H1 (cell line): Measurements from ENCODE around the gene TIMM9. TPM values are rescaled to one million over a fixed set of nuclear protein-coding genes. Genes with fewer than 3 reads are reported as not detected.

ENCODE experiments used
- CTCF ChIA-PET: fragments of 300-600 bp; sonication (Branson Sonifier 250); formaldehyde crosslinking; loops from one replicate; lab custom pipeline; 2021; ENCODE audit not compliant: partially characterized antibody; lab: Charles Lee
- POLR2A ChIA-PET: fragments of 300-600 bp; sonication (Branson Sonifier 250); formaldehyde crosslinking; loops from one replicate; lab custom pipeline; 2021; ENCODE audit warnings: inconsistent platforms; ENCODE audit not compliant: partially characterized antibody; lab: Charles Lee
- DNase-seq, 2 experiments: peaks; one replicate each; pipeline versions ENCODE4 v3.0.0 to v3.0.0-alpha.2; 2010 to 2022; ENCODE audit warnings: low spot score in 2 of 2, low read depth in 1 of 2, mixed read lengths in 1 of 2
- FAIRE-seq: peaks from 2 replicates; lab custom pipeline; 2011; peaks lifted over from hg19 to GRCh38; lab: Jason Lieb, UNC
- H2AFZ ChIP-seq: 2 replicates; pipeline ENCODE4 v1.8.1; 2012; ENCODE audit warnings: low read length, inconsistent platforms
- H2AK5ac ChIP-seq: 2 replicates; pipeline ENCODE4 v1.6.1; 2013; ENCODE audit warnings: low read depth, low read length
- H2BK120ac ChIP-seq: replicated peaks from 2 replicates; pipeline ENCODE3; 2013; ENCODE audit warnings: low read depth, low read length, inconsistent platforms
- H2BK12ac ChIP-seq: 2 replicates; pipeline ENCODE4 v1.6.1; 2013; ENCODE audit warnings: low read depth, low read length
- H2BK15ac ChIP-seq: 2 replicates; pipeline ENCODE4 v1.6.1; 2013; ENCODE audit warnings: low read length
- H2BK20ac ChIP-seq: 2 replicates; pipeline ENCODE4 v1.6.1; 2013; ENCODE audit warnings: low read length
- H2BK5ac ChIP-seq: 2 replicates; pipeline ENCODE4 v1.6.1; 2013; ENCODE audit warnings: low read depth, low read length
- H3K14ac ChIP-seq: 2 replicates; pipeline ENCODE4 v1.6.1; 2013; ENCODE audit warnings: inconsistent platforms; ENCODE audit not compliant: insufficient read length
- H3K18ac ChIP-seq: 2 replicates; pipeline ENCODE4 v1.6.1; 2013; ENCODE audit warnings: low read length; ENCODE audit errors: extremely low read depth
- H3K23ac ChIP-seq: 2 replicates; pipeline ENCODE4 v1.6.1; 2013; ENCODE audit warnings: inconsistent platforms; ENCODE audit not compliant: insufficient read length
- H3K23me2 ChIP-seq: 2 replicates; pipeline ENCODE4 v1.6.1; 2013; ENCODE audit warnings: low read depth, low read length
- H3K27ac ChIP-seq: 2 replicates; pipeline ENCODE4 v1.6.1; 2011; ENCODE audit warnings: low read depth, low read length, inconsistent platforms
- H3K27me3 ChIP-seq, 4 experiments: replicated peaks in 1 of 4; 1 replicate in 1 of 4; 2 replicates in 3 of 4; pipeline versions ENCODE4 v1.6.1 to v1.8.1; 2011 to 2013; ENCODE audit warnings: low read length in 3 of 4, mild to moderate bottlenecking in 3 of 4, inconsistent platforms in 2 of 4, mixed read lengths in 2 of 4, moderate library complexity in 1 of 4; ENCODE audit not compliant: control insufficient read depth in 3 of 4, insufficient read depth in 3 of 4; ENCODE audit errors: extremely low read depth in 1 of 4
- H3K36me3 ChIP-seq, 4 experiments: 2 replicates each; pipeline versions ENCODE4 v1.6.1 to v1.8.1; 2011 to 2013; ENCODE audit warnings: mild to moderate bottlenecking in 4 of 4, low read length in 3 of 4, moderate library complexity in 2 of 4, control low read depth in 1 of 4, inconsistent platforms in 1 of 4; ENCODE audit not compliant: insufficient read depth in 4 of 4, control insufficient read depth in 2 of 4
- H3K4ac ChIP-seq: replicated peaks from 2 replicates; pipeline ENCODE3; 2013; ENCODE audit warnings: low read length, low read depth, mixed read lengths, inconsistent platforms; ENCODE audit not compliant: insufficient read length
- H3K4me1 ChIP-seq, 4 experiments: replicated peaks in 1 of 4; 1 replicate in 1 of 4; 2 replicates in 3 of 4; pipeline versions ENCODE4 v1.6.1 to v1.8.1; 2011 to 2013; ENCODE audit warnings: low read length in 3 of 4, inconsistent platforms in 2 of 4, mixed read lengths in 1 of 4; ENCODE audit not compliant: insufficient read depth in 4 of 4, control insufficient read depth in 3 of 4
- H3K4me2 ChIP-seq, 2 experiments: 2 replicates each; pipeline versions ENCODE4 v1.6.1 to v1.8.1; 2011 to 2013; ENCODE audit warnings: low read depth in 2 of 2, low read length in 2 of 2, control low read depth in 1 of 2, inconsistent platforms in 1 of 2, mild to moderate bottlenecking in 1 of 2; ENCODE audit not compliant: insufficient read depth in 1 of 2
- H3K4me3 ChIP-seq, 4 experiments: fragments of 200-600, 300-600 bp in 1 of 4; sonication (generic), shearing (Covaris generic), sonication (Bioruptor Twin) in 1 of 4; 2 replicates each; pipeline versions ENCODE4 v1.5.1 to v1.8.1; 2011 to 2016; ENCODE audit warnings: low read length in 4 of 4, low read depth in 3 of 4, control low read depth in 2 of 4, inconsistent platforms in 2 of 4, mild to moderate bottlenecking in 2 of 4, mixed read lengths in 1 of 4, moderate library complexity in 1 of 4; ENCODE audit not compliant: insufficient read depth in 2 of 4; ENCODE audit errors: extremely low read depth in 1 of 4
- H3K56ac ChIP-seq: replicated peaks from 2 replicates; pipeline ENCODE3; 2013; ENCODE audit warnings: low read depth, mild to moderate bottlenecking, mixed read lengths, low read length, inconsistent platforms; ENCODE audit not compliant: insufficient read length
- H3K79me1 ChIP-seq: 2 replicates; pipeline ENCODE4 v1.6.1; 2013; ENCODE audit warnings: low read depth, low read length, control low read depth
- H3K79me2 ChIP-seq, 2 experiments: 2 replicates each; pipeline versions ENCODE4 v1.6.1 to v1.8.1; 2012 to 2013; ENCODE audit warnings: low read length in 2 of 2, mild to moderate bottlenecking in 2 of 2, inconsistent platforms in 1 of 2; ENCODE audit not compliant: insufficient read depth in 2 of 2, control insufficient read depth in 1 of 2
- H3K9ac ChIP-seq, 4 experiments: replicated peaks in 1 of 4; 1 replicate in 1 of 4; 2 replicates in 3 of 4; pipeline versions ENCODE4 v1.6.1 to v1.8.1; 2011 to 2013; ENCODE audit warnings: low read depth in 3 of 4, low read length in 3 of 4, control low read depth in 2 of 4, mild to moderate bottlenecking in 2 of 4, moderate library complexity in 2 of 4, inconsistent platforms in 1 of 4; ENCODE audit errors: extremely low read depth in 1 of 4
- H3K9me3 ChIP-seq, 2 experiments: 2 replicates each; pipeline versions ENCODE4 v1.6.1 to v1.8.1; 2012 to 2013; ENCODE audit warnings: mild to moderate bottlenecking in 2 of 2, moderate library complexity in 2 of 2, control low read depth in 1 of 2, inconsistent platforms in 1 of 2, low read depth in 1 of 2, low read length in 1 of 2, mixed read lengths in 1 of 2; ENCODE audit not compliant: insufficient read depth in 2 of 2
- H4K20me1 ChIP-seq, 2 experiments: replicated peaks in 1 of 2; 2 replicates each; pipeline versions ENCODE3 to v1.8.1; 2011 to 2013; ENCODE audit warnings: inconsistent platforms in 2 of 2, low read length in 2 of 2, mild to moderate bottlenecking in 1 of 2; ENCODE audit not compliant: insufficient read depth in 2 of 2, control insufficient read depth in 1 of 2
- H4K5ac ChIP-seq: 2 replicates; pipeline ENCODE4 v1.6.1; 2013; ENCODE audit warnings: low read length, low read depth, mixed read lengths, inconsistent platforms; ENCODE audit not compliant: insufficient read length
- H4K8ac ChIP-seq: 2 replicates; pipeline ENCODE4 v1.8.0; 2013; ENCODE audit warnings: mild to moderate bottlenecking, moderate library complexity, low read length, inconsistent platforms; ENCODE audit not compliant: insufficient read depth; ENCODE audit errors: extremely low read depth
- H4K91ac ChIP-seq: replicated peaks from 2 replicates; pipeline ENCODE3; 2013; ENCODE audit warnings: low read length, mixed read lengths, inconsistent platforms; ENCODE audit not compliant: insufficient read length
- BRCA1 ChIP-seq: IDR thresholded peaks from 2 replicates; pipeline ENCODE4 v1.6.1; 2012; ENCODE audit warnings: low read depth, low read length, improper control_type of control experiment
- CBX8 ChIP-seq: fragments of 300-800, 300-1000 bp; sonication (generic); IDR thresholded peaks from 2 replicates; pipeline ENCODE4 v1.7.1; 2016; ENCODE audit warnings: low read depth, low read length, borderline replicate concordance
- CEBPB ChIP-seq: IDR thresholded peaks from 2 replicates; pipeline ENCODE4 v1.6.1; 2012; ENCODE audit warnings: low read depth, low read length
- CHD2 ChIP-seq: IDR thresholded peaks from 2 replicates; pipeline ENCODE4 v1.6.1; 2012; ENCODE audit warnings: low read length, improper control_type of control experiment
- HDAC2 ChIP-seq, 2 experiments: fragments of 300-600 bp in 1 of 2; sonication (generic) in 1 of 2; IDR thresholded peaks; 2 replicates each; pipeline ENCODE4 v1.6.1; 2011 to 2012; ENCODE audit warnings: low read depth in 2 of 2, low read length in 2 of 2, mild to moderate bottlenecking in 2 of 2, moderate library complexity in 2 of 2, borderline replicate concordance in 1 of 2, inconsistent platforms in 1 of 2
- KDM5A ChIP-seq: fragments of 200-600 bp; IDR thresholded peaks from 2 replicates; pipeline ENCODE4 v1.7.1; 2012; ENCODE audit warnings: mild to moderate bottlenecking, low read length, inconsistent platforms, mixed read lengths
- NRF1 ChIP-seq: IDR thresholded peaks from 2 replicates; pipeline ENCODE4 v1.6.1; 2011; ENCODE audit warnings: mild to moderate bottlenecking, low read depth, low read length, improper control_type of control experiment
- SAP30 ChIP-seq: fragments of 300-600 bp; sonication (generic); IDR thresholded peaks from 2 replicates; pipeline ENCODE4 v1.7.1; 2012; ENCODE audit warnings: low read length, moderate library complexity, mild to moderate bottlenecking, inconsistent platforms; ENCODE audit not compliant: insufficient read depth, insufficient replicate concordance
- SIRT6 ChIP-seq: IDR thresholded peaks from one replicate; pipeline ENCODE4 v1.7.1; 2012; ENCODE audit warnings: low read length, inconsistent platforms
- SP4 ChIP-seq: IDR thresholded peaks from 2 replicates; pipeline ENCODE4 v1.6.1; 2012; ENCODE audit warnings: low read length, inconsistent platforms
- TAF1 ChIP-seq: IDR thresholded peaks from 2 replicates; pipeline ENCODE4 v1.6.1; 2011; ENCODE audit warnings: mild to moderate bottlenecking, low read depth, low read length
- TCF12 ChIP-seq: IDR thresholded peaks from 2 replicates; pipeline ENCODE4 v1.6.1; 2011; ENCODE audit warnings: low read depth, mild to moderate bottlenecking, low read length
- USF2 ChIP-seq: IDR thresholded peaks from 2 replicates; pipeline ENCODE4 v1.6.1; 2011; ENCODE audit warnings: low read length, improper control_type of control experiment
- ZNF274 ChIP-seq: IDR thresholded peaks from 2 replicates; pipeline ENCODE4 v1.7.0; 2012; ENCODE audit warnings: low read length, borderline replicate concordance; ENCODE audit errors: extremely low read depth
- WGBS, 2 experiments: shearing (Covaris generic) in 1 of 2; methylation state at CpG; one replicate each; pipeline versions ENCODE4 v1.1.6 to v1.1.7; 2013 to 2015; ENCODE audit warnings: low lambda C conversion rate in 2 of 2, mixed read lengths in 2 of 2, inconsistent platforms in 1 of 2, low coverage in 1 of 2, missing lambda C conversion rate in 1 of 2; ENCODE audit not compliant: insufficient replicate concordance in 2 of 2, insufficient coverage in 1 of 2, insufficient read length in 1 of 2; ENCODE audit errors: extremely low coverage in 1 of 2, missing lambda C conversion rate in 1 of 2; 5-methylcytosine and 5-hydroxymethylcytosine counted together
- polyA plus RNA-seq, 7 experiments: library from polyadenylated mRNA; depleted of rRNA in 3 of 7; stranded (reverse) in 5 of 7; unstranded in 2 of 7; fragments of >200 nt in 5 of 7; fragments of 200-250 nt in 2 of 7; gene quantifications; 1 replicate in 5 of 7; 2 replicates in 1 of 7; 4 replicates in 1 of 7; pipeline versions ENCODE4 v1.2.1 to v1.2.3, GENCODE V29; 2011 to 2013; ENCODE audit warnings: missing spikeins in 2 of 7, mixed read lengths in 2 of 7
- total RNA-seq: library from RNA; stranded (reverse); fragmentation: NEBNext Ultra II Directional; extraction: Animal tissue kit (Norgen Biotek cat#: 25700); gene quantifications from 2 replicates; pipeline ENCODE4 v1.2.1, GENCODE V29; 2021

TIMM9 gene
- total and polyA plus RNA-seq, 2 of the 8 experiments (the other 6 are each of a cell fraction or from before 2014, with no cell fraction given) = 24.0 to 52.2 TPM

- H3K27me3 ChIP-seq = no peaks in the 10 kb centered on the region
- H3K27ac ChIP-seq = no peak overlapping the region
- H2BK5ac ChIP-seq = no peak overlapping the region
- no peaks in the 10 kb centered on the region for H3K9me3 ChIP-seq
- H2AK5ac ChIP-seq = no peak overlapping the region
- DNase-seq (no peak), FAIRE-seq (no peak)
- POLR2A ChIA-PET = interaction anchor here (0.7 to 1.0 kb wide), 2 partner anchors 10 to 34 kb away, joined by 3 read pairs; partner anchors contain the start of gene TOMM20L
- H3K4me1 ChIP-seq = no peaks in the 10 kb centered on the region
- no peak overlapping the region for H3K18ac ChIP-seq
- no peak overlapping the region for H3K23ac ChIP-seq
- CTCF ChIA-PET = interaction anchor here (0.6 to 0.9 kb wide), 2 partner anchors 36 to 52 kb away, joined by 3 to 4 read pairs; no protein-coding TSS in a partner anchor
- H3K9ac ChIP-seq = peak overlapping the region in 1 of 4 experiments; percentile 61; a peak in 1 of 7 replicates
- no peak overlapping the region for H3K14ac ChIP-seq
- H2BK120ac ChIP-seq = no peak overlapping the region
- H4K91ac ChIP-seq = no peak overlapping the region
- H4K8ac ChIP-seq = no peak overlapping the region
- no peaks in the 10 kb centered on the region; the same call in 1 of the 2 replicates for H3K23me2 ChIP-seq
- no peaks in the 10 kb centered on the region; the same call in 1 of the 2 replicates for H3K79me1 ChIP-seq
- WGBS, 2 experiments = 86% methylated on average over 1 of the region's 1 CpG; no CpG with 5 or more reads in 1 of the 2 experiments
- no peaks in the 10 kb centered on the region for H4K20me1 ChIP-seq
- no peak overlapping the region for H2AFZ ChIP-seq
- no peak overlapping the region for H2BK12ac ChIP-seq
- H2BK15ac ChIP-seq = no peak overlapping the region
- H2BK20ac ChIP-seq = no peak overlapping the region
- no peak overlapping the region for H3K4me2 ChIP-seq
- H3K56ac ChIP-seq = no peak overlapping the region
- H3K4me3 ChIP-seq = no peak overlapping the region
- H4K5ac ChIP-seq = no peak overlapping the region
- peaks cover 0 to 31% of the 10 kb centered on the region in 2 experiments; a peak in 2 of 4 replicates for H3K79me2 ChIP-seq
- H3K36me3 ChIP-seq = peaks cover 0 to 17% (median 2%) of the 10 kb centered on the region in 4 experiments; a peak in 4 of 8 replicates
- no peak overlapping the region for H3K4ac ChIP-seq
- TF ChIP-seq BRCA1 (no peak), CBX8 (no peak), CHD2 (no peak), KDM5A (no peak), SAP30 (no peak), USF2 (no peak), NRF1 (no peak), SP4 (no peak), TCF12 (no peak), CEBPB (no peak), TAF1 (no peak), HDAC2 (IDR thresholded peaks at IDR 0.05; ENCODE audit: borderline replicate concordance in 1 of 2, low read depth in 2 of 2, low read length in 2 of 2) (no peak), SIRT6 (no peak), ZNF274 (no peak)
Observed at GRCh38 chr14:58430156-58430555, 2.8 kb upstream of the TIMM9 start.
